Measurements from ENCODE around the gene ROR2. TPM values are rescaled to one million over a fixed set of nuclear protein-coding genes. Genes with fewer than 3 reads are reported as not detected.

ROR2 gene
- total and polyA plus RNA-seq, 4 donors = 0.13 to 0.84 (median 0.52) TPM

GRCh38 chr9:91727316-91727861, 222.6 kb downstream of the ROR2 start:
- Histone ChIP-seq H3K27me3 (ENCODE audit: control insufficient read depth in 4 of 4, insufficient read depth in 4 of 4, low read length in 3 of 4) (no peaks in the 10 kb centered on the region), H3K4me1 (ENCODE audit: control insufficient read depth in 4 of 4, insufficient read depth in 4 of 4, low read length in 3 of 4) (peaks cover 0 to 3% (median 0%) of the 10 kb centered on the region in 4 donors), H3K36me3 (ENCODE audit: control insufficient read depth in 4 of 4, insufficient read depth in 3 of 4, low read depth in 1 of 4, low read length in 3 of 4) (no peaks in the 10 kb centered on the region), H3K9me3 (ENCODE audit: control insufficient read depth in 4 of 4, low read length in 3 of 4) (no peaks in the 10 kb centered on the region), H3K27ac (ENCODE audit: low read depth in 1 of 2, low read length in 2 of 2) (no peak overlapping the region), H3K9ac (ENCODE audit: low read depth in 1 of 2, low read length in 2 of 2) (no peak overlapping the region), H3K4me3 (ENCODE audit: low read depth in 1 of 3, low read length in 3 of 3) (no peak overlapping the region)
- DNase-seq (ENCODE audit: low spot score) = no peak
- 36% methylated on average over 7 of the region's 7 CpGs for WGBS
- TF ChIP-seq FOXA1 (IDR thresholded peaks at IDR 0.05) (no peak), REST (IDR thresholded peaks at IDR 0.05) (no peak), YY1 (IDR thresholded peaks at IDR 0.05) (no peak), FOXA2 (IDR thresholded peaks at IDR 0.05) (no peak), ATF3 (IDR thresholded peaks at IDR 0.05) (no peak), RAD21 (IDR thresholded peaks at IDR 0.05) (peak; percentile 77 to 83), HNF4A (conservative IDR thresholded peaks at IDR 0.05) (peak; percentile 30 to 54), SP1 (IDR thresholded peaks at IDR 0.05) (no peak), TAF1 (conservative IDR thresholded peaks at IDR 0.05) (no peak), CTCF (IDR thresholded peaks at IDR 0.05; ENCODE audit: low read depth, low read length, missing input control) (peak; percentile 79), ZBTB33 (IDR thresholded peaks at IDR 0.05) (no peak), NR2F2 (IDR thresholded peaks at IDR 0.05) (no peak), GABPA (IDR thresholded peaks at IDR 0.05 in 1 of 2, conservative IDR thresholded peaks at IDR 0.05 in 1 of 2) (no peak), JUND (IDR thresholded peaks at IDR 0.05) (no peak), EGR1 (IDR thresholded peaks at IDR 0.05; ENCODE audit: low read depth in 2 of 2) (no peak), HNF4G (IDR thresholded peaks at IDR 0.05) (no peak), RXRA (IDR thresholded peaks at IDR 0.05) (no peak)
- TF ChIP-seq, protein P1, sequence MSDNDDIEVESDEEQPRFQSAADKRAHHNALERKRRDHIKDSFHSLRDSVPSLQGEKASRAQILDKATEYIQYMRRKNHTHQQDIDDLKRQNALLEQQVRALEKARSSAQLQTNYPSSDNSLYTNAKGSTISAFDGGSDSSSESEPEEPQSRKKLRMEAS (IDR thresholded peaks at IDR 0.05) = no peak

Measured in liver (tissue), 9 donors.